OCI-LY1 (cell line): ENCODE data around the gene IRGM.
"Not testable (repeated sequence)": the region's sequence is repeated elsewhere in the genome, so short reads cannot be mapped to it uniquely, and the experiment has no call there.

ENCODE experiments used
- H2AFZ ChIP-seq: fragments of 200-600 bp; sonication (generic), shearing (Covaris generic); 2 replicates; pipeline ENCODE4 v1.6.0; 2014; ENCODE audit warnings: antibody characterized with exemption, mild to moderate bottlenecking, low read length
- H3F3A ChIP-seq: fragments of 200-600 bp; sonication (generic), shearing (Covaris generic); 2 replicates; pipeline ENCODE4 v1.6.0; 2014; ENCODE audit warnings: mild to moderate bottlenecking, antibody characterized with exemption, low read length, moderate library complexity; ENCODE audit not compliant: insufficient read depth
- H3K27ac ChIP-seq: fragments of 200-600 bp; sonication (generic); 2 replicates; pipeline ENCODE4 v1.5.1; 2014; ENCODE audit warnings: low read length, mixed run types, mild to moderate bottlenecking, low read depth; ENCODE audit not compliant: poor library complexity, severe bottlenecking
- H3K27me3 ChIP-seq: fragments of 200-600 bp; sonication (generic); 2 replicates; pipeline ENCODE4 v1.6.0; 2014; ENCODE audit warnings: antibody characterized with exemption, mild to moderate bottlenecking, low read length, moderate library complexity; ENCODE audit not compliant: insufficient read depth
- H3K36me3 ChIP-seq: fragments of 200-600 bp; sonication (generic); 2 replicates; pipeline ENCODE4 v1.6.1; 2014; ENCODE audit warnings: mild to moderate bottlenecking, antibody characterized with exemption, low read length, moderate library complexity, mixed read lengths; ENCODE audit not compliant: insufficient read depth
- H3K4me1 ChIP-seq: fragments of 200-600 bp; sonication (generic); 2 replicates; pipeline ENCODE4 v1.5.1; 2014; ENCODE audit warnings: mild to moderate bottlenecking, low read length, moderate library complexity; ENCODE audit not compliant: insufficient read depth, severe bottlenecking
- H3K4me2 ChIP-seq: fragments of 200-600 bp; sonication (generic), shearing (Covaris generic); 2 replicates; pipeline ENCODE4 v1.6.1; 2014; ENCODE audit warnings: low read length
- H3K4me3 ChIP-seq: fragments of 200-600 bp; sonication (generic); 2 replicates; pipeline ENCODE4 v1.5.1; 2014; ENCODE audit warnings: low read length, low read depth, mild to moderate bottlenecking, mixed read lengths; ENCODE audit not compliant: poor library complexity, severe bottlenecking
- H3K79me2 ChIP-seq: fragments of 200-600 bp; shearing (Covaris generic); 2 replicates; pipeline ENCODE4 v1.6.1; 2016; ENCODE audit warnings: mixed run types, low read length, mixed read lengths; ENCODE audit not compliant: insufficient read depth
- H3K9ac ChIP-seq: fragments of 200-600 bp; sonication (generic), shearing (Covaris generic); 2 replicates; pipeline ENCODE4 v1.6.1; 2014; ENCODE audit warnings: mild to moderate bottlenecking, low read length, mixed read lengths
- H3K9me2 ChIP-seq: fragments of 200-600 bp; sonication (generic), shearing (Covaris generic); 2 replicates; pipeline ENCODE4 v1.6.1; 2014; ENCODE audit warnings: low read depth, mild to moderate bottlenecking, low read length, mixed read lengths
- H3K9me3 ChIP-seq: fragments of 200-600 bp; shearing (Covaris generic); 2 replicates; pipeline ENCODE4 v1.6.1; 2014; ENCODE audit warnings: low read length, mixed read lengths
- H4K20me1 ChIP-seq: fragments of 200-600 bp; sonication (generic), shearing (Covaris generic); 2 replicates; pipeline ENCODE4 v1.6.0; 2016; ENCODE audit warnings: mild to moderate bottlenecking, low read length; ENCODE audit not compliant: insufficient read depth
- CTCF ChIP-seq: fragments of 200-600 bp; sonication (generic), shearing (Covaris generic); IDR thresholded peaks from 2 replicates; pipeline ENCODE4 v1.5.1; 2017; ENCODE audit warnings: mild to moderate bottlenecking, antibody characterized with exemption, low read length, moderate library complexity, mixed read lengths
- EZH2 ChIP-seq: fragments of 200-600 bp; sonication (generic), shearing (Covaris generic); IDR thresholded peaks from 2 replicates; pipeline ENCODE4 v1.8.0; 2017; ENCODE audit warnings: borderline replicate concordance, mixed run types, mild to moderate bottlenecking, antibody characterized with exemption, low read length, moderate library complexity, mixed read lengths

IRGM gene, protein sequence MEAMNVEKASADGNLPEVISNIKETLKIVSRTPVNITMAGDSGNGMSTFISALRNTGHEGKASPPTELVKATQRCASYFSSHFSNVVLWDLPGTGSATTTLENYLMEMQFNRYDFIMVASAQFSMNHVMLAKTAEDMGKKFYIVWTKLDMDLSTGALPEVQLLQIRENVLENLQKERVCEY

GRCh38 chr5:150846308-150846653, at the start of gene IRGM:
TSS of gene IRGM (plus strand) at chr5:150846521. CDS start at chr5:150848124, 1,603 bp downstream.
- not testable (repeated sequence) for H3K36me3 ChIP-seq, H3K4me1 ChIP-seq, H3K27ac ChIP-seq, H3K9ac ChIP-seq, H3K4me2 ChIP-seq, H3K9me3 ChIP-seq, H4K20me1 ChIP-seq, H2AFZ ChIP-seq, H3K27me3 ChIP-seq, H3K9me2 ChIP-seq, H3K79me2 ChIP-seq, H3K4me3 ChIP-seq, H3F3A ChIP-seq

DNA sequence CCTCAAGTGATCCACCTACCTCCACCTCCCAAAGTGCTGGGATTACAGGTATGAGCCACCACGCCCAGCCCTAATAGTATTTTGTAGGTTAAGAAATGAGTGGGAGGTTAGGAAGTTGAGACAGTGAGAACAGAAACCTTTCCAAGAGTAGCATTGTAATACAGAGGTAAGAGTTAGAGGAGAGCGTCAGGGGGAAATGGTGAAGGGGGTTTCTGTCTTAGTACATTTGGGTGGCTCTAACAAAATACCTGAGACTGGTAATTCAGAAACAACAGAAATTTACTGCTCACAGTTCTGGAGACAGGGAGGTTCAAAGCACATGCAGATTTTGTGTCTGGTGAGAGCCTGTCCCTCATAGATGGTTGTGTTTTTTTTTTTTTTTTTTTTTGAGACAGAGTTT, 48.9 kb upstream of the IRGM start:
- H4K20me1 ChIP-seq, result no peaks in the 10 kb centered on the region
- no peak overlapping the region for H3K27ac ChIP-seq
- H3K4me2 ChIP-seq, result no peak overlapping the region
- H3K36me3 ChIP-seq, result no peaks in the 10 kb centered on the region
- H3K9me2 ChIP-seq, result no peaks in the 10 kb centered on the region
- H2AFZ ChIP-seq, result no peak overlapping the region
- H3K4me1 ChIP-seq, result peaks cover 5% of the 10 kb centered on the region
- no peak overlapping the region for H3K9ac ChIP-seq
- no peaks in the 10 kb centered on the region for H3K9me3 ChIP-seq
- H3K4me3 ChIP-seq, result no peak overlapping the region
- no peaks in the 10 kb centered on the region for H3K79me2 ChIP-seq
- H3K27me3 ChIP-seq, result 0 out of 2 replicates have a peak, but pooled peaks cover 3% of the 10 kb centered on the region
- H3F3A ChIP-seq, result no peaks in the 10 kb centered on the region
- TF ChIP-seq CTCF, result no peak
- TF ChIP-seq EZH2, result no peak

DNA sequence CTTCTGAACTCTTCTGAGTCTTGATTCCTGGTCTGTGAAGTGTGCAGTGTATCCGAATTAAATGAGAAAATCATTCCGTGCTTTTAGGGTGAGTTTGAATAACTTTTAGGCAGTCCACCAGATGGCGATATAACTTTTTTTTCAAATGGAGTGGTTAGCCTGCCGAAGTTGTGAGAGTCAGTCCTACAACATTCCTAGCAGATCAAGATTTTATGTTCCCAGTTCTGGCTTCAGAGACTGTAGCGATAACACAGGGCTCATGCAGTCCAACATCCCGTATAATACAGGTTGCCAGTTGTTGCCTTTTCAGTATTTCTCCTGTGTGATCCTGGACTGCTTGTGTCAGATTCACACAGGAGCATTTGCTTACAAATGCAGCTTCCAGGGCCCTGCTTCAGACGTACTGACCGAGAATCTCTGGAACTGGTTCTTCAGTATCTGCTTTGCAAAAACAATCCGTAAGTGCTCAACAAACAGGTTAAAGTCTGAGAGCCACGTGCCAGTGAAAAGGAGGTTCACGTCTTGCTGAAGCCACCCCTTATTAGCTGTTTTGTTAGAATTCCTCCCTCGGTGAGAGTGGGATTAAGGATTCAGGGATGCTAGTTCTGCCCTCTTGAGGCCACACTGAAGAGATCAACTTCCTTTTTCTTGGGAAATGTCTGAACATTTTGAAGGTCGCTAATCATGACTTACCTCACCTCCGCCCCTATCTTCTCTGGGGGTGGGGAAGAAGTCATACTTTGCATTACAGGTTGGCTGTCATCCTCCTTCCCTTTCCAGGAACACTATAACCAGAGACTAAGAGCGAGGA, 45.0 kb upstream of the IRGM start:
- TF ChIP-seq EZH2, result no peak
- peak; percentile 56 for TF ChIP-seq CTCF
- Histone ChIP-seq H3K9me2 (no peaks in the 10 kb centered on the region), H3K4me1 (peaks cover 5% of the 10 kb centered on the region), H3K27ac (no peak overlapping the region), H3K27me3 (no peaks in the 10 kb centered on the region), H3K79me2 (no peaks in the 10 kb centered on the region), H4K20me1 (no peaks in the 10 kb centered on the region), H3K36me3 (no peaks in the 10 kb centered on the region), H3F3A (no peaks in the 10 kb centered on the region), H3K9me3 (no peaks in the 10 kb centered on the region), H3K9ac (no peak overlapping the region), H2AFZ (no peak overlapping the region), H3K4me2 (no peak overlapping the region), H3K4me3 (no peak overlapping the region)

- H3K4me2 ChIP-seq, result no peak overlapping the region
- H3K4me3 ChIP-seq, result no peak overlapping the region
- H3K27ac ChIP-seq, result no peak overlapping the region
- peaks cover 5% of the 10 kb centered on the region for H3K4me1 ChIP-seq
- H4K20me1 ChIP-seq, result no peaks in the 10 kb centered on the region
- no peaks in the 10 kb centered on the region for H3F3A ChIP-seq
- H3K36me3 ChIP-seq, result no peaks in the 10 kb centered on the region
- no peak overlapping the region for H3K9ac ChIP-seq
- no peaks in the 10 kb centered on the region for H3K9me2 ChIP-seq
- H2AFZ ChIP-seq, result no peak overlapping the region
- H3K27me3 ChIP-seq, result no peaks in the 10 kb centered on the region
- TF ChIP-seq CTCF, result no peak
- TF ChIP-seq EZH2, result no peak
- no peaks in the 10 kb centered on the region for H3K79me2 ChIP-seq
- H3K9me3 ChIP-seq, result no peaks in the 10 kb centered on the region
These were observed 41.9 kb upstream of the IRGM start for GRCh38 chr5:150804388-150804787.
